Measurements from ENCODE around the gene NDUFAF2.

- TF ChIP-seq CTCF (IDR thresholded peaks at IDR 0.05; ENCODE audit: insufficient read depth, low read length, poor library complexity, severe bottlenecking) (no peak), EZH2phosphoT487 (conservative IDR thresholded peaks at IDR 0.05; ENCODE audit: low read length) (no peak)
Measured at GRCh38 chr5:61004448-61004847, 59.4 kb downstream of the NDUFAF2 start.

All from SU-DHL-6 (cell line).